Measurements from ENCODE around the gene ACOT7.
A peak's percentile ranks its signal among the peaks of the same experiment; 100 is the strongest.

Gene ACOT7

GRCh38 chr1:6414881-6415626 lies 21.5 kb upstream of the ACOT7 start:
- no peak overlapping the region for H3K27ac ChIP-seq (ENCODE audit: low read depth, low read length)
- no peak overlapping the region for H2AFZ ChIP-seq (ENCODE audit: low read depth, low read length, severe bottlenecking)
- no peaks in the 10 kb centered on the region for H4K20me1 ChIP-seq (ENCODE audit: low read depth, low read length)
- no peaks in the 10 kb centered on the region for H3F3A ChIP-seq (ENCODE audit: insufficient read depth)
- H3K27me3 ChIP-seq (ENCODE audit: low read length), result no peaks in the 10 kb centered on the region
- H3K9ac ChIP-seq (ENCODE audit: low read length), result no peak overlapping the region
- no peaks in the 10 kb centered on the region for H3K36me3 ChIP-seq (ENCODE audit: low read length)
- H3K4me3 ChIP-seq (ENCODE audit: insufficient read depth, low read length, poor library complexity, severe bottlenecking), result no peak overlapping the region
- H3K9me3 ChIP-seq (ENCODE audit: insufficient read depth, low read length), result no peaks in the 10 kb centered on the region
- no peaks in the 10 kb centered on the region for H3K79me2 ChIP-seq (ENCODE audit: insufficient read depth, low read length)
- no peak overlapping the region for H3K4me2 ChIP-seq (ENCODE audit: low read depth, low read length, poor library complexity, severe bottlenecking)
- TF ChIP-seq EZH2phosphoT487 (conservative IDR thresholded peaks at IDR 0.05; ENCODE audit: low read length) (no peak), CTCF (IDR thresholded peaks at IDR 0.05; ENCODE audit: insufficient read depth, low read length, poor library complexity, severe bottlenecking) (no peak)
- H3K9me2 ChIP-seq (replicated peaks; ENCODE audit: insufficient read depth, low read length), result no peaks in the 10 kb centered on the region

GRCh38 chr1:6414443-6414844 lies 20.9 kb upstream of the ACOT7 start:
- no peak overlapping the region for H3K4me3 ChIP-seq (ENCODE audit: insufficient read depth, low read length, poor library complexity, severe bottlenecking)
- H4K20me1 ChIP-seq (ENCODE audit: low read depth, low read length), result no peaks in the 10 kb centered on the region
- H3K9ac ChIP-seq (ENCODE audit: low read length), result no peak overlapping the region

GRCh38 chr1:6412896-6413295 lies 19.3 kb upstream of the ACOT7 start:
- Histone ChIP-seq H3F3A (ENCODE audit: insufficient read depth) (no peaks in the 10 kb centered on the region), H3K9ac (ENCODE audit: low read length) (no peak overlapping the region), H3K27ac (ENCODE audit: low read depth, low read length) (no peak overlapping the region), H3K27me3 (ENCODE audit: low read length) (no peaks in the 10 kb centered on the region), H3K4me2 (ENCODE audit: low read depth, low read length, poor library complexity, severe bottlenecking) (no peak overlapping the region), H3K9me3 (ENCODE audit: insufficient read depth, low read length) (no peaks in the 10 kb centered on the region), H2AFZ (ENCODE audit: low read depth, low read length, severe bottlenecking) (no peak overlapping the region), H3K9me2 (replicated peaks; ENCODE audit: insufficient read depth, low read length) (no peaks in the 10 kb centered on the region), H3K4me3 (ENCODE audit: insufficient read depth, low read length, poor library complexity, severe bottlenecking) (no peak overlapping the region), H3K79me2 (ENCODE audit: insufficient read depth, low read length) (no peaks in the 10 kb centered on the region), H4K20me1 (ENCODE audit: low read depth, low read length) (no peaks in the 10 kb centered on the region), H3K36me3 (ENCODE audit: low read length) (no peaks in the 10 kb centered on the region)
- no peak for TF ChIP-seq EZH2phosphoT487 (conservative IDR thresholded peaks at IDR 0.05; ENCODE audit: low read length)
- TF ChIP-seq CTCF (IDR thresholded peaks at IDR 0.05; ENCODE audit: insufficient read depth, low read length, poor library complexity, severe bottlenecking), result no peak

More at GRCh38 chr1:6414443-6414844, 20.9 kb upstream of the ACOT7 start:
- H3K27me3 ChIP-seq (ENCODE audit: low read length), result no peaks in the 10 kb centered on the region
- H3K9me2 ChIP-seq (replicated peaks; ENCODE audit: insufficient read depth, low read length), result no peaks in the 10 kb centered on the region
- H3K79me2 ChIP-seq (ENCODE audit: insufficient read depth, low read length), result no peaks in the 10 kb centered on the region
- no peaks in the 10 kb centered on the region for H3F3A ChIP-seq (ENCODE audit: insufficient read depth)
- no peak overlapping the region for H3K27ac ChIP-seq (ENCODE audit: low read depth, low read length)
- H3K36me3 ChIP-seq (ENCODE audit: low read length), result no peaks in the 10 kb centered on the region
- no peak overlapping the region for H3K4me2 ChIP-seq (ENCODE audit: low read depth, low read length, poor library complexity, severe bottlenecking)
- no peaks in the 10 kb centered on the region for H3K9me3 ChIP-seq (ENCODE audit: insufficient read depth, low read length)
- H2AFZ ChIP-seq (ENCODE audit: low read depth, low read length, severe bottlenecking), result no peak overlapping the region
- TF ChIP-seq EZH2phosphoT487 (conservative IDR thresholded peaks at IDR 0.05; ENCODE audit: low read length) (no peak), CTCF (IDR thresholded peaks at IDR 0.05; ENCODE audit: insufficient read depth, low read length, poor library complexity, severe bottlenecking) (peak; percentile 52)

Measured in SU-DHL-6 (cell line).